Uterus (tissue), 2 donors: ENCODE measurements around the gene ARHGEF25.

Experiments
- POLR2A ChIP-seq, 2 donors: fragments of 450-650 bp; IDR thresholded peaks; one replicate each; pipeline ENCODE4 v1.6.1; 2016; ENCODE audit warnings: antibody characterized with exemption in 2 of 2, mild to moderate bottlenecking in 1 of 2, moderate library complexity in 1 of 2
- TF ChIP-seq, protein P1 (sequence below), 4 experiments: fragments of 200-600 bp in 2 of 4; fragments of 450-650 bp in 2 of 4; sonication (generic) in 2 of 4; IDR thresholded peaks; one replicate each; pipeline ENCODE4 v1.5.1; 2016 to 2019; ENCODE audit warnings: antibody characterized with exemption in 4 of 4, mild to moderate bottlenecking in 2 of 4, moderate library complexity in 1 of 4

DNA sequence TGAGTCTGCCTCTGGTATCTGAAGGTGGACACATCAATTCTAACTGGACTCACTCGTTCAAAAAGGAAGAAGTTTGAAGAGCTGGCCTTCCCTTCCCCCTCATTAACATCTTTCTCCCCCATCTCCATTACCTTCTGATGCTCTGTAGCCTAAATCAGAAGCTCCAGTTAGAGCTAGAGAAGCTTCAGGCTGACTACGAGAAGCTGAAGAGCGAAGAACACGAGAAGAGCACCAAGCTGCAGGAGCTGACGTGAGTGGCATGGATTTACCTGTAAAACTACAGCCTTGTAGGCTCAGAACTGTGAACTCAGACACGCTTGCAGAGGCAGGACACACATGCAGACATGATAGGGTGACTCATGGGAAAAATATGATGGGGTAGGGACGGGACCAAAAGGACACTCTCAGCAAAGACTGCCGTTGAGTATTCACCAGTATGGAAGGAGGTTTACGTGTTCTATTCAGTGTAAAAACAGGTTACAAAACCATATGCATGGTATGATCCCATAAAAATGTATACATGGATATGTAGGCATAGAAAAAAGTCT, 34.5 kb upstream of the ARHGEF25 start:
- TF ChIP-seq, protein P1, sequence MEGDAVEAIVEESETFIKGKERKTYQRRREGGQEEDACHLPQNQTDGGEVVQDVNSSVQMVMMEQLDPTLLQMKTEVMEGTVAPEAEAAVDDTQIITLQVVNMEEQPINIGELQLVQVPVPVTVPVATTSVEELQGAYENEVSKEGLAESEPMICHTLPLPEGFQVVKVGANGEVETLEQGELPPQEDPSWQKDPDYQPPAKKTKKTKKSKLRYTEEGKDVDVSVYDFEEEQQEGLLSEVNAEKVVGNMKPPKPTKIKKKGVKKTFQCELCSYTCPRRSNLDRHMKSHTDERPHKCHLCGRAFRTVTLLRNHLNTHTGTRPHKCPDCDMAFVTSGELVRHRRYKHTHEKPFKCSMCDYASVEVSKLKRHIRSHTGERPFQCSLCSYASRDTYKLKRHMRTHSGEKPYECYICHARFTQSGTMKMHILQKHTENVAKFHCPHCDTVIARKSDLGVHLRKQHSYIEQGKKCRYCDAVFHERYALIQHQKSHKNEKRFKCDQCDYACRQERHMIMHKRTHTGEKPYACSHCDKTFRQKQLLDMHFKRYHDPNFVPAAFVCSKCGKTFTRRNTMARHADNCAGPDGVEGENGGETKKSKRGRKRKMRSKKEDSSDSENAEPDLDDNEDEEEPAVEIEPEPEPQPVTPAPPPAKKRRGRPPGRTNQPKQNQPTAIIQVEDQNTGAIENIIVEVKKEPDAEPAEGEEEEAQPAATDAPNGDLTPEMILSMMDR (IDR thresholded peaks at IDR 0.05) = no peak
- TF ChIP-seq POLR2A (IDR thresholded peaks at IDR 0.05) = no peak
